GM21529 (cell line): ENCODE measurements around the gene SLCO3A1.

ENCODE experiments used
- ATAC-seq: cut with Tn5 transposase; IDR thresholded peaks from one replicate; pipeline ENCODE4 v1.9.1; 2021; ENCODE audit not compliant: unreplicated experiment

The SLCO3A1 gene

GRCh38 chr15:91860498-91860897, 7.0 kb downstream of the SLCO3A1 start:
- no peak for ATAC-seq

GRCh38 chr15:91861223-91861622, 7.7 kb downstream of the SLCO3A1 start:
- ATAC-seq, result no peak

DNA sequence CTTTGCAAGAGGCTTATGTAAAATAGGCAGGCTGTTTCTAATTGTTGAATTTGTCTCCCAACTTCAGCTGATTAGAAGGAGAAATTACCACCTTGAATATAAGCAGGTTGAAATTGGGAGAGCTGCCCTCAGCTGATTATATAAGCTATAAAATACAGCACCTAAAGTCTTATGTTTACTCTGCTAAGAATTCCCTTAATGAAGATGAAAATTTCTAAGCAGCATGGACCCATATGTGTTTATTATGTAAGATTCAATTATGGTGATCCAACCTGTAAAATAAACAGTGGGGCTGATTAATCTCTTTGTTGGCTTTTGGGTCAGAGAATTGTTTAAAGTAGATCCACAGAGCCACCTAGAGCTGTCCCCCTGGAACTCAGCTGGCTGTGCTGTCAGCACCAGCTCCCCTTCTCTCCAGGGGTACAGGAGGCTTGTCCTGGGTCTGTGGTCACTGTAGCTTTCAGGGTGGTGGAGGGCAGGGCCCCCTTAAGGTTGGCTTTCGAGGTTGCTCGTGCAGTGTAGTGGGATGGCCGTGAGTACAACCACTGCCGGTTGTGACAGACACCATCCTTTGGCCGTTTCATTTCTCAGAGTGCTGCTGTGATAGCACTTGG, 9.5 kb downstream of the SLCO3A1 start:
- no peak for ATAC-seq

- no peak for ATAC-seq
Observed at GRCh38 chr15:91863621-91864255, 10.2 kb downstream of the SLCO3A1 start.

DNA sequence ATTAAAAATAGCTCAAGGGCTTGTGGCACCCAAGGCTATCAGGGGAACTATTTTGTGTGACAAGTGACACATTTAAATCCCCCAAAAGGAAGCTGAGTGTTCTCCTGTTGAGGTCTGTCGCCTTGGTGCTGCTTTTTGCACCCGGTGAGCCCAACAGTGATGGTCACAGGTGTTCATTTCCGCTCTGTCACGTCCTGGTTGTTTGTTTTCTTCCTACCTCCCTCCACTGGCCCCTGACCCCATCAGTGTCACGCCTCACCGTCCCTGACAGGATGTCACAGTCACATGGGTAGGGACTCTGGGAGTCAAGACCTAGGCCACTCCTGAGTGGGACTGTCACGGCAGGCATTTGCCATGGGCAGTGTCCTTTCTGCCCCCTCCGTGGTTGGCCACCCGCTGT, 11.2 kb downstream of the SLCO3A1 start:
- ATAC-seq, result no peak

DNA sequence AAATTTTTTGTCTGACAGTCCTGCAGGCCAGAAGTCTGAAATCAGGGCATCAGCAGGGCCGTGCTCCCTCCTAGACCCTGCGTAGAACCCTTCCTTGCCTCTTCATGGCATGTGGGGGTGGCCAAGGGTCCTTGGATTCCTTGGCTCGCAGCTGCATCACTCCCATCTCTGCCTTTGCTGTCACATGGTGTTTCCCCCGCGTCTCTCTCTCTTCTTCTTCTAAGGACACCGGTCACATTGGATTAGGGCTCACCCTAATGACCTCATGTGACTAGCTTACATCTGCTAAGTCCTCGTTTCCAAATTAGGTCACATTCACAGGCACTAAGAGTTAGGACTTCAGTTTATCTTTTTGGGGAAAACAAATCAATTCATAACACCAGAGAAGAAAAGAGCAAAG, 12.0 kb downstream of the SLCO3A1 start:
- ATAC-seq, result no peak

- ATAC-seq, result no peak
Observed at GRCh38 chr15:91865950-91866349, 12.4 kb downstream of the SLCO3A1 start.

- no peak for ATAC-seq
Observed at GRCh38 chr15:91866371-91866905, 12.9 kb downstream of the SLCO3A1 start.

GRCh38 chr15:91866971-91867372, 13.5 kb downstream of the SLCO3A1 start:
- no peak for ATAC-seq

DNA sequence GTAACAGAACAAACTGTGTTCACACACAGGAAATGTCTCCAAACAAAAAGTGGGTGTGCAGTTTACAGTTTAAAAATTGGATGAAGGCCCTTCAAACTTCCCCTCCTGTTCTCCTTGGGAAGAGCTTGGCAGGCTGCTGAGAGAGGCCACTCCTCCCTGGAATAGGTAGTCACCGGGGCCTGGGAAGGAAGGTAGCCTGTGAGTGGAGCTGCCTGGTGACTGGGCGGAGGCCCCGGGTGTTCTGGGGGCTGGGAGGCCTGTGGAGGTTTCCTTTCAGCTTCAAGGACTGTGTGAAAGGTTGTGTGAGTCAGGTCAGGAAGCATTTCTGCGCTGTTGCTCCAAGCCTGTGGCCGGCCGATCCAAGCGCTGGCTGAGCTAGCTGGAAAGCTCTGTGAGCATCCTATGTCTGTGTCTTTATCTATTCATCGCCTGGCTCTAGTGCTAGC, 14.1 kb downstream of the SLCO3A1 start:
- no peak for ATAC-seq

DNA sequence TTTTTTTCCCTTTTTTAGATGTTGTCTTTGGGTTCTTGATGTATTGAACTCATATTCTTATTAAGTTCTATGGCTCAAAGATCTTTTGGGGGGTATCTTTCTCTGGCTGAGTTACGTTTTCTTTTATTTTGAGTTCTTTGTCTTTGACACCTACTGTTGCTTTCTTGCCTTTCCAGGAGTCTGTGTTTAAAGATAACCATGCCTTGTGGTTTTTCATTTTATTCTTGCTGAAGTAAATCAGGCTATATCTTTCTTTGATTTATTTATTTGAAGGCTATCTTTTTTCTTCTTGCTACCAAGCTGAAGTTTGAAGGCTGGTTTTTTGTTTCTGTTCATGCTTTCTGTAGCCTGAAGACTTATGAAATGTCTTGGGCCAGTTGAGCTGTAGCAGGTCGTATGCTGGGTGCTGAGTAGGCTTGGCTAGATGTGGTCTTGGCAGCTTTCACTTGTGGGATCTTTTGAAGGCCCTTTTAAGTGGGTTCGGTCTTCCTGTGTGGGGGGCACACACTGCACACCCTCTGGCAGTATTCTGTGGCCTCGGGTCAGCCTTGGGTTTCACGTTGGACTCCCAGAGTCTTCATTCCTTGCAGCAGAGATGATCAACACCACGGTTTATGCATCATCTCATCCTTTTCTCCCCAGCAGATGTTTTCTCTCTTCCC, 17.5 kb downstream of the SLCO3A1 start:
- no peak for ATAC-seq

DNA sequence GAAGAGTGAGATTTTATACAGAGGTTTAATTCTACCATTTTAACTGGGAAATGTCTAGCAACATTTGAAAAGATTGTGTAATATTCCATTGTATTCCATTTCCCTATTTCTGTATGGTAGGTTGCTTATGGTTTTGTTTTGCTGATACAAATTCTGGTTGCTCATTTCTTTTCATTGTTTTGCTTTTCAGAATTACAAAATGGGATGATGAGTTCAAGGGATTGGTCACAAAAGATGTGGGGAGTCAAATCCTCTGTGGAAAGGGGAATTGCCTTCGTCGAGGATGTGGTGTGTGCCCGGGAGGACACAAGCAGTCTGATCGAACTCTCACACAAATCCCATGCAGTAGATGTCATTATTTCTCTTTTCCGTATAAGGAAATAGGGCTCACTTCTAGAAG, 18.3 kb downstream of the SLCO3A1 start:
- no peak for ATAC-seq

GRCh38 chr15:91872356-91873137, 19.0 kb downstream of the SLCO3A1 start:
- ATAC-seq, result no peak

GRCh38 chr15:91873138-91873536, 19.6 kb downstream of the SLCO3A1 start:
- no peak for ATAC-seq

GRCh38 chr15:91874171-91874570, 20.7 kb downstream of the SLCO3A1 start:
- ATAC-seq, result no peak

DNA sequence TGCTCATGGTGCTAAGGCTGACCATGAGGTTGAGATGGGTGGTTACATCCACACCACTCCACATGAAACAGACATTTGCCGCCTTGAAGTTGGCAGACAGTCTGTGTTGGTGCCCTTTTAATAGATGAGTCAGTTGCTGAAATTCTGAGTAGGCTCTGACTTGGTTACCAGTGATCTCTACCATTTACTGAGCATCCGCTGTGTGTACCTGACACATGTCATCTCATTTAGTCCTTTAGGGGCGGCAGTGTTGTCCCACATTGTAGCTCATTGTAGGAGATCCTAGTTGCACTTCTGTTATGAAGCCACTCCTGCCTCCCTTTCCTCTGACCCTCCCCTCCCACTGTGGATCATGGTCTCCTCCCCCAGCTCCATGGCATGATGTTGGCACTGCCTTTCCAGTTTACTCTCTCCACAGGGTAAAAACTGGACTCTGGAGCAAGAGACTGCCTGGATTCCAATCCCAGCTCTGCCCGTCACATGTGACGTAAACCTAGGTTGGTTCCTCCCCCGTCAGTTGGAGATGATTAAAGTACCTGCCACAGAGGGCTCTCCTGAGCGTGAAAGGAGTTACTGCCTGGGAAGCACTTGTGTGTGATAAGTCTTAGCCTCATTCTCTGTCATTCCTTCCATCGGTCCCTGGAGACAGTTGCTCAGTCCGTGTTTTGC, 21.6 kb downstream of the SLCO3A1 start:
- no peak for ATAC-seq

GRCh38 chr15:91876187-91876586, 22.7 kb downstream of the SLCO3A1 start:
- ATAC-seq, result no peak

DNA sequence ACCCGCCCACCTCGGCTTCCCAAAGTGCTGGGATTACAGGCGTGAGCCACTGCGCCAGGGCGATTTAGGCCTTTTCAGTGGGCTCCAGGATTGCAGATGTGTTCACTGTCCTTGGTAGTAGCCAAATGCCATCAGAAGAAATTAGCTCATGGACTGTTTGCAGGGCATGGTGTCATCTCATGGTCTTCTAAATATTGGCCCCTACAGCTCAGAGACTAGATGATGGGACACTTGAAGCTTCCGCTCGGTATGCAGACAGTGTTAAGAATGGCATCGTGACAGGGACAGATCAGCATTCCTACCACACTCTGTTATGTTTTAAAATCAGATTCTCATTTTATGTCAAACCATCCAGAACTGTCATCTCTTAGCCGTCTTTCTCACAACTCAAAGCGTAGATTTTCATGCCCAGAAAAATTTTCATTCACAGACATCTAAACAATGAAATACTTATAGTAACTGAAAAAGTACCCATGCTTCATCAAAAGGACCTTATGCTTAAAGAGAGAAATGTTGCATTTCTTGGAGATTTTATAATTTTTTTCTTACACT, 24.9 kb downstream of the SLCO3A1 start:
- ATAC-seq, result no peak

GRCh38 chr15:91879158-91879557, 25.6 kb downstream of the SLCO3A1 start:
- no peak for ATAC-seq

DNA sequence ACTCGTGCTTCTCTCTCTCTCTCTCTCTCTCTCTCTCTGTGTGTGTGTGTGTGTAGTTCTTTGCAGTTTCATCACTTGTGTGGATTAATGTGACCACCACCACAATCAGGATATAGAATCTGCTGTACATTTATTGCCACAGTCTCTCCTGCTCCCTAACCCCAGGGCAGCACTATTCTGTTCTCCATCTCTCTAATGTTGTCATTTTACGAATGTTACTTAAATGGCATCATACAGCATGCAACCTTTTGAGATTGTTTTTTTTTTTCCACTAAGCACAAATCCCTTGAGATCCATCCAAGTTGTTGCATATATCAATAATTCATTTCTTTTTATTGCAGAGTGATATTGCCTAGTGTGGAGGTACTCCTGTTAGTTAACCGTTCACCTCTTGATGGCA, 26.9 kb downstream of the SLCO3A1 start:
- ATAC-seq, result no peak
